K562 (cell line): ENCODE results near the gene CYP46A1. TPM values are rescaled to one million over a fixed set of nuclear protein-coding genes. Genes with fewer than 3 reads are reported as not detected.

Experiments used
- ARID3B ChIP-seq: fragments of 250-450 bp; sonication (Bioruptor Pico); IDR thresholded peaks from 2 replicates; pipeline ENCODE4 v1.4.0; 2020; ENCODE audit warnings: borderline replicate concordance
- E2F3 ChIP-seq: fragments of 250-450 bp; sonication (Bioruptor Pico); IDR thresholded peaks from 2 replicates; pipeline ENCODE4 v1.4.0; 2020; ENCODE audit warnings: mild to moderate bottlenecking
- HCFC1 ChIP-seq: IDR thresholded peaks from 2 replicates; pipeline ENCODE4 v1.6.1; 2012; ENCODE audit warnings: low read depth, low read length, improper control_type of control experiment
- HMG20A ChIP-seq: fragments of 450-650 bp; formaldehyde crosslinking; conservative IDR thresholded peaks from 2 replicates; pipeline ENCODE4 v1.4.0; 2020; ENCODE audit warnings: mild to moderate bottlenecking, mixed read lengths
- KDM2B ChIP-seq: fragments of 250-450 bp; sonication (Bioruptor Pico); IDR thresholded peaks from 2 replicates; pipeline ENCODE4 v1.8.0; 2021; ENCODE audit warnings: mild to moderate bottlenecking, moderate library complexity
- KLF13 ChIP-seq: fragments of 450-650 bp; IDR thresholded peaks from 2 replicates; pipeline ENCODE4 v1.6.1; 2016; ENCODE audit warnings: missing genetic modification characterization, low read depth, mild to moderate bottlenecking, missing compliant biosample characterization, moderate library complexity, borderline replicate concordance
- MAFK ChIP-seq: IDR thresholded peaks from 2 replicates; pipeline ENCODE4 v1.6.1; 2011; ENCODE audit warnings: low read length, improper control_type of control experiment
- MECOM ChIP-seq: fragments of 250-450 bp; sonication (Bioruptor Pico); IDR thresholded peaks from 2 replicates; pipeline ENCODE4 v1.8.0; 2022; ENCODE audit warnings: inconsistent platforms
- MEF2A ChIP-seq: IDR thresholded peaks from 2 replicates; pipeline ENCODE4 v1.6.1; 2011; ENCODE audit warnings: low read depth, mild to moderate bottlenecking, low read length, moderate library complexity; ENCODE audit not compliant: control insufficient read depth
- PML ChIP-seq: IDR thresholded peaks from 2 replicates; pipeline ENCODE4 v1.6.1; 2012; ENCODE audit warnings: low read length, inconsistent platforms
- RBM25 ChIP-seq: fragments of 200-400 bp; formaldehyde crosslinking; IDR thresholded peaks from 2 replicates; pipeline ENCODE4 v1.6.1; 2018; ENCODE audit warnings: low read length, low read depth, moderate library complexity; ENCODE audit not compliant: severe bottlenecking
- RBM39 ChIP-seq: fragments of 200-400 bp; formaldehyde crosslinking; optimal IDR thresholded peaks from 2 replicates; pipeline ENCODE3; 2018; ENCODE audit warnings: low read depth, low read length
- SIX5 ChIP-seq, 2 experiments: IDR thresholded peaks; 2 replicates each; pipeline ENCODE4 v1.6.1; 2011; ENCODE audit warnings: low read length in 2 of 2, borderline replicate concordance in 1 of 2, low read depth in 1 of 2, mild to moderate bottlenecking in 1 of 2, moderate library complexity in 1 of 2; ENCODE audit not compliant: insufficient read depth in 1 of 2
- STAT5B ChIP-seq: fragments of 250-450 bp; sonication (Bioruptor Pico); IDR thresholded peaks from 2 replicates; pipeline ENCODE4 v1.8.0; 2021; ENCODE audit warnings: mild to moderate bottlenecking, inconsistent platforms
- ZBTB1 ChIP-seq: sonication (generic); formaldehyde crosslinking; IDR thresholded peaks from 2 replicates; pipeline ENCODE4 v1.8.1; 2023; ENCODE audit warnings: missing genetic modification reagents, low read depth, mild to moderate bottlenecking, borderline replicate concordance
- ZNF165 ChIP-seq: fragments of 250-450 bp; sonication (Bioruptor Pico); IDR thresholded peaks from 2 replicates; pipeline ENCODE4 v1.4.0; 2020; ENCODE audit warnings: borderline replicate concordance
- ZNF175 ChIP-seq: fragments of 200-800 bp; sonication (Bioruptor generic); IDR thresholded peaks from 2 replicates; pipeline ENCODE4 v1.6.1; 2016; ENCODE audit warnings: low read depth, mild to moderate bottlenecking, missing genetic modification characterization, missing compliant biosample characterization
- ZNF253 ChIP-seq: fragments of 250-450 bp; sonication (Bioruptor Pico); conservative IDR thresholded peaks from 2 replicates; pipeline ENCODE4 v1.6.1; 2021; ENCODE audit warnings: mild to moderate bottlenecking
- ZNF282 ChIP-seq: sonication (generic); formaldehyde crosslinking; IDR thresholded peaks from 2 replicates; pipeline ENCODE4 v1.8.1; 2023; ENCODE audit warnings: missing genetic modification reagents
- ZNF764 ChIP-seq: fragments of 250-450 bp; sonication (Bioruptor Pico); IDR thresholded peaks from 2 replicates; pipeline ENCODE4 v1.4.0; 2020; ENCODE audit warnings: low read depth, mild to moderate bottlenecking, moderate library complexity
- polyA plus RNA-seq, 8 experiments: library from polyadenylated mRNA; depleted of rRNA in 4 of 8; stranded (reverse) in 5 of 8; unstranded in 3 of 8; fragments of >200 nt; fragmentation: Nextera tagmentation in 2 of 8; fragmentation: Illumina TruSeq in 1 of 8; extraction: Ambion mirVana in 2 of 8; extraction: Trizol in 1 of 8; gene quantifications; 2 replicates each; pipeline versions ENCODE4 v1.2.1 to v1.2.3, GENCODE V29; 2011 to 2014; ENCODE audit warnings: inconsistent platforms in 1 of 8, missing spikeins in 1 of 8
- total RNA-seq, 7 experiments: library from RNA; depleted of rRNA in 6 of 7; stranded (reverse); fragments of >200 nt in 6 of 7; fragmentation: Illumina TruSeq in 2 of 7; extraction: Trizol in 2 of 7; gene quantifications; 2 replicates each; pipeline versions ENCODE4 v1.2.1 to v1.2.3, GENCODE V29; 2011 to 2021; ENCODE audit warnings: low replicate concordance in 1 of 7
- TF ChIP-seq, protein P1 (sequence below): fragments of 450-650 bp; IDR thresholded peaks from 2 replicates; pipeline ENCODE4 v1.6.1; 2016; ENCODE audit warnings: low read depth

The CYP46A1 gene
- total and polyA plus RNA-seq, 9 of the 15 experiments (the other 6 are each of a cell fraction or from before 2014, with no cell fraction given): not detected

- no peak for TF ChIP-seq ARID3B (CRISPR knock-in tag)
- TF ChIP-seq MECOM (CRISPR knock-in tag): no peak
- TF ChIP-seq KLF13 (tag): no peak
- no peak for TF ChIP-seq ZBTB1 (CRISPR knock-in tag)
- TF ChIP-seq ZNF165 (CRISPR knock-in tag): no peak
- peak; percentile 28 for TF ChIP-seq RBM25
- no peak for TF ChIP-seq ZNF253
- TF ChIP-seq E2F3 (CRISPR knock-in tag): no peak
- no peak for TF ChIP-seq STAT5B
- TF ChIP-seq RBM39: no peak
- TF ChIP-seq HMG20A (CRISPR knock-in tag): no peak
- TF ChIP-seq ZNF764 (CRISPR knock-in tag): no peak
- TF ChIP-seq HCFC1: no peak
- no peak for TF ChIP-seq PML
- TF ChIP-seq, protein P1, sequence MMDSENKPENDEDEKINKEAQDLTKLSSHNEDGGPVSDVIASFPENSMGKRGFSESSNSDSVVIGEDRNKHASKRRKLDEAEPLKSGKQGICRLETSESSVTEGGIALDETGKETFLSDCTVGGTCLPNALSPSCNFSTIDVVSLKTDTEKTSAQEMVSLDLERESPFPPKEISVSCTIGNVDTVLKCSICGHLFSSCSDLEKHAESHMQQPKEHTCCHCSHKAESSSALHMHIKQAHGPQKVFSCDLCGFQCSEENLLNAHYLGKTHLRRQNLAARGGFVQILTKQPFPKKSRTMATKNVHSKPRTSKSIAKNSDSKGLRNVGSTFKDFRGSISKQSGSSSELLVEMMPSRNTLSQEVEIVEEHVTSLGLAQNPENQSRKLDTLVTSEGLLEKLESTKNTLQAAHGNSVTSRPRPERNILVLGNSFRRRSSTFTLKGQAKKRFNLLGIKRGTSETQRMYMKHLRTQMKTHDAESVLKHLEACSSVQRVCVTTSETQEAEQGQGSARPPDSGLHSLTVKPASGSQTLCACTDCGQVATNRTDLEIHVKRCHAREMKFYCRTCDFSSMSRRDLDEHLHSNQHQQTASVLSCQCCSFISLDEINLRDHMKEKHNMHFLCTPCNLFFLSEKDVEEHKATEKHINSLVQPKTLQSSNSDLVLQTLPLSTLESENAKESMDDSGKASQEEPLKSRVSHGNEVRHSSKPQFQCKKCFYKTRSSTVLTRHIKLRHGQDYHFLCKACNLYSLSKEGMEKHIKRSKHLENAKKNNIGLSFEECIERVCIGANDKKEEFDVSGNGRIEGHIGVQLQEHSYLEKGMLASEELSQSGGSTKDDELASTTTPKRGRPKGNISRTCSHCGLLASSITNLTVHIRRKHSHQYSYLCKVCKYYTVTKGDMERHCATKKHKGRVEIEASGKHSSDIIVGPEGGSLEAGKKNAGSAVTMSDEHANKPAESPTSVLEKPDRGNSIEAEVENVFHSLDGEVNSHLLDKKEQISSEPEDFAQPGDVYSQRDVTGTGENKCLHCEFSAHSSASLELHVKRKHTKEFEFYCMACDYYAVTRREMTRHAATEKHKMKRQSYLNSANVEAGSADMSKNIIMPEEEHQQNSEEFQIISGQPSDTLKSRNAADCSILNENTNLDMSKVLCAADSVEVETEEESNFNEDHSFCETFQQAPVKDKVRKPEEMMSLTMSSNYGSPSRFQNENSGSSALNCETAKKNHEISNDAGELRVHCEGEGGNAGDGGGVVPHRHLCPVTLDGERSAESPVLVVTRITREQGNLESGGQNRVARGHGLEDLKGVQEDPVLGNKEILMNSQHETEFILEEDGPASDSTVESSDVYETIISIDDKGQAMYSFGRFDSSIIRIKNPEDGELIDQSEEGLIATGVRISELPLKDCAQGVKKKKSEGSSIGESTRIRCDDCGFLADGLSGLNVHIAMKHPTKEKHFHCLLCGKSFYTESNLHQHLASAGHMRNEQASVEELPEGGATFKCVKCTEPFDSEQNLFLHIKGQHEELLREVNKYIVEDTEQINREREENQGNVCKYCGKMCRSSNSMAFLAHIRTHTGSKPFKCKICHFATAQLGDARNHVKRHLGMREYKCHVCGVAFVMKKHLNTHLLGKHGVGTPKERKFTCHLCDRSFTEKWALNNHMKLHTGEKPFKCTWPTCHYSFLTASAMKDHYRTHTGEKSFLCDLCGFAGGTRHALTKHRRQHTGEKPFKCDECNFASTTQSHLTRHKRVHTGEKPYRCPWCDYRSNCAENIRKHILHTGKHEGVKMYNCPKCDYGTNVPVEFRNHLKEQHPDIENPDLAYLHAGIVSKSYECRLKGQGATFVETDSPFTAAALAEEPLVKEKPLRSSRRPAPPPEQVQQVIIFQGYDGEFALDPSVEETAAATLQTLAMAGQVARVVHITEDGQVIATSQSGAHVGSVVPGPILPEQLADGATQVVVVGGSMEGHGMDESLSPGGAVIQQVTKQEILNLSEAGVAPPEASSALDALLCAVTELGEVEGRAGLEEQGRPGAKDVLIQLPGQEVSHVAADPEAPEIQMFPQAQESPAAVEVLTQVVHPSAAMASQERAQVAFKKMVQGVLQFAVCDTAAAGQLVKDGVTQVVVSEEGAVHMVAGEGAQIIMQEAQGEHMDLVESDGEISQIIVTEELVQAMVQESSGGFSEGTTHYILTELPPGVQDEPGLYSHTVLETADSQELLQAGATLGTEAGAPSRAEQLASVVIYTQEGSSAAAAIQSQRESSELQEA: no peak
- TF ChIP-seq SIX5 (IDR thresholded peaks at IDR 0.05; ENCODE audit: borderline replicate concordance in 1 of 2, insufficient read depth in 1 of 2, low read depth in 1 of 2, low read length in 2 of 2): no peak
- TF ChIP-seq MAFK: no peak
- TF ChIP-seq ZNF175 (CRISPR knock-in tag): no peak
- no peak for TF ChIP-seq KDM2B (CRISPR knock-in tag)
- no peak for TF ChIP-seq ZNF282 (CRISPR knock-in tag)
- no peak for TF ChIP-seq MEF2A
Observed at GRCh38 chr14:99634443-99634842, 49.7 kb upstream of the CYP46A1 start (continued).
